CD1c-positive myeloid dendritic cell (primary cell): ENCODE measurements around the gene PRPF8.
"Not testable (repeated sequence)": the region's sequence is repeated elsewhere in the genome, so short reads cannot be mapped to it uniquely, and the experiment has no call there.

Experiments used
- DNase-seq: peaks from one replicate; pipeline ENCODE4 v3.0.0-alpha.2; 2016; ENCODE audit errors: extremely low spot score

Gene PRPF8

GRCh38 chr17:1690544-1691221, 6.0 kb upstream of the PRPF8 start:
- DNase-seq, result no peak

- not testable (repeated sequence) for DNase-seq
Observed at GRCh38 chr17:1688405-1688804, 3.7 kb upstream of the PRPF8 start.

- DNase-seq, result no peak
Observed at GRCh38 chr17:1686086-1686485, 1.4 kb upstream of the PRPF8 start.

- DNase-seq, result peak; percentile 48
Observed at GRCh38 chr17:1683459-1683858, 1.2 kb downstream of the PRPF8 start.

- DNase-seq, result no peak
Observed at GRCh38 chr17:1676401-1676800, 8.3 kb downstream of the PRPF8 start.

- peak; percentile 38 for DNase-seq
Observed at GRCh38 chr17:1673041-1673785, 11.5 kb downstream of the PRPF8 start.

- DNase-seq, result not testable (repeated sequence)
Observed at GRCh38 chr17:1663934-1664333, 20.7 kb downstream of the PRPF8 start.

- DNase-seq, result no peak
Observed at GRCh38 chr17:1661045-1661444, 23.6 kb downstream of the PRPF8 start.

- no peak for DNase-seq
Observed at GRCh38 chr17:1658100-1658499, 26.6 kb downstream of the PRPF8 start.

GRCh38 chr17:1653735-1654134, 30.9 kb downstream of the PRPF8 start:
- no peak for DNase-seq

- not testable (repeated sequence) for DNase-seq
Observed at GRCh38 chr17:1652794-1653193, 31.9 kb downstream of the PRPF8 start.

- DNase-seq, result no peak
Observed at GRCh38 chr17:1651559-1651844, 33.2 kb downstream of the PRPF8 start.

- peak; percentile 38 for DNase-seq
Observed at GRCh38 chr17:1650731-1651558, 33.7 kb downstream of the PRPF8 start.

GRCh38 chr17:1649844-1650501, 34.7 kb downstream of the PRPF8 start, which contains the start of gene RILP:
RILP (minus strand) TSS chr17:1649866; CDS start chr17:1649804, 62 bp downstream.
- peak; percentile 86 for DNase-seq

GRCh38 chr17:1648963-1649843, 35.5 kb downstream of the PRPF8 start:
- peak; percentile 98 for DNase-seq

- peak; percentile 38 for DNase-seq
Observed at GRCh38 chr17:1648173-1648962, 36.3 kb downstream of the PRPF8 start.

GRCh38 chr17:1647802-1648171, 36.9 kb downstream of the PRPF8 start:
- no peak for DNase-seq

GRCh38 chr17:1646199-1646875, 38.3 kb downstream of the PRPF8 start:
- DNase-seq, result no peak
